GM20000 (cell line): ENCODE results near the gene SLITRK2.

Source experiments
- DNase-seq: peaks from one replicate; pipeline ENCODE4 v3.0.0; 2012; ENCODE audit warnings: low spot score
- CTCF ChIP-seq: IDR thresholded peaks from 2 replicates; pipeline ENCODE4 v1.5.1; 2012; ENCODE audit warnings: mild to moderate bottlenecking, control low read depth; ENCODE audit errors: extremely low read depth, missing control alignments

SLITRK2 gene

DNA sequence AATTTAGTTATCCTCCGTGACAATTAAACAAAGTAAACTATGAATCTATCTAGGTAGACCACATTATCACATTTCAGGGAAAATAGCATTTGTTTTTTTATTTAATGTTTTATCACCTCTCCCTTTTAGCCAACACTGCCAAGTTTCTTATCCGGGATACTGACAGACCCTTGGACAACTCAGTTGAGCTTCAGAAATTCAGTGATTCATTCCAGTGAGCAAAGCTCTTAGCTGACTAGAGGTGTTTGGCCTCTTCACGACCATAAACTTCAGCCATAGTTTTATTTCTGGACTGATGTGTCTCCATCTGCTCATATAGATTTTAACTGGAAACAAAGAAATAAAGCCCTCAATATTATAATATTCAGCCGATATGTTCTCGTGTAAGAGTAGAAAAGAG is 15.2 kb downstream of the SLITRK2 start:
- TF ChIP-seq CTCF, result no peak

GRCh38 chrX:145840531-145840930 is 22.9 kb downstream of the SLITRK2 start:
- no peak for DNase-seq
- no peak for TF ChIP-seq CTCF

More for the DNA sequence above, 15.2 kb downstream of the SLITRK2 start:
- DNase-seq, result no peak

- DNase-seq, result no peak
- TF ChIP-seq CTCF, result no peak
Measured at GRCh38 chrX:145843146-145843904, 25.7 kb downstream of the SLITRK2 start.

DNA sequence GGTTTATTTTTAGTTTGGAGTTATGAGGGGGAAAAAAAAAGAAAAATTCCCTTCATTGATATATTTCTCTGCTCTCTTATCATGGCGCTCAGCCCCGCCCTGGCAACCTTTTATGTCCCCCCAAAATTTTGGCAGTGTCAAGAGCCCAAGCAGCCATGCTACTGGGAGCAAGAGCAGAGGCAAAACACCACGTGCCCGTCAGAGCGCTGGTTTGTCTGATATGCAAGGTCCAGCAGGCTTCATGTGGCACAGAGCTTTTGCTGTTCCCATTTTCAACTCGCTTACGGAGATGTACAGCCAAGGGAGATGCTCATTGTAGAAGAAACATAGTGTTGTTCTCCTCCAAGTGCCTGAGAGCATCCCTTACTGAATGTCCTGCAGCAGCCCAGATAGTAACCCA is 27.3 kb downstream of the SLITRK2 start:
- no peak for DNase-seq
- TF ChIP-seq CTCF, result no peak

GRCh38 chrX:145848448-145848847 is 30.8 kb downstream of the SLITRK2 start:
- no peak for TF ChIP-seq CTCF
- no peak for DNase-seq

- DNase-seq, result no peak
- no peak for TF ChIP-seq CTCF
Measured at GRCh38 chrX:145848857-145849256, 31.2 kb downstream of the SLITRK2 start.

GRCh38 chrX:145853181-145853580 is 35.6 kb downstream of the SLITRK2 start:
- no peak for TF ChIP-seq CTCF

More at GRCh38 chrX:145853181-145853580, 35.6 kb downstream of the SLITRK2 start:
- no peak for DNase-seq
